Sigmoid colon (tissue), 4 donors: ENCODE results near the gene MRAS.

Experiments used
- EP300 ChIP-seq, 4 donors: sonication (generic); formaldehyde crosslinking; IDR thresholded peaks; one replicate each; pipeline ENCODE4 v1.6.1; 2017; ENCODE audit warnings: antibody characterized with exemption in 4 of 4
- POLR2AphosphoS5 ChIP-seq, 4 donors: sonication (generic); formaldehyde crosslinking; IDR thresholded peaks; one replicate each; pipeline ENCODE4 v1.6.1; 2017; ENCODE audit warnings: antibody characterized with exemption in 4 of 4
- TF ChIP-seq, protein P1 (sequence below), 4 experiments: fragments of 450-650 bp in 3 of 4; fragments of 200-600 bp in 1 of 4; IDR thresholded peaks; one replicate each; pipeline ENCODE4 v1.5.1; 2016 to 2019; ENCODE audit warnings: antibody characterized with exemption in 4 of 4, mild to moderate bottlenecking in 3 of 4, moderate library complexity in 2 of 4

- TF ChIP-seq, protein P1, sequence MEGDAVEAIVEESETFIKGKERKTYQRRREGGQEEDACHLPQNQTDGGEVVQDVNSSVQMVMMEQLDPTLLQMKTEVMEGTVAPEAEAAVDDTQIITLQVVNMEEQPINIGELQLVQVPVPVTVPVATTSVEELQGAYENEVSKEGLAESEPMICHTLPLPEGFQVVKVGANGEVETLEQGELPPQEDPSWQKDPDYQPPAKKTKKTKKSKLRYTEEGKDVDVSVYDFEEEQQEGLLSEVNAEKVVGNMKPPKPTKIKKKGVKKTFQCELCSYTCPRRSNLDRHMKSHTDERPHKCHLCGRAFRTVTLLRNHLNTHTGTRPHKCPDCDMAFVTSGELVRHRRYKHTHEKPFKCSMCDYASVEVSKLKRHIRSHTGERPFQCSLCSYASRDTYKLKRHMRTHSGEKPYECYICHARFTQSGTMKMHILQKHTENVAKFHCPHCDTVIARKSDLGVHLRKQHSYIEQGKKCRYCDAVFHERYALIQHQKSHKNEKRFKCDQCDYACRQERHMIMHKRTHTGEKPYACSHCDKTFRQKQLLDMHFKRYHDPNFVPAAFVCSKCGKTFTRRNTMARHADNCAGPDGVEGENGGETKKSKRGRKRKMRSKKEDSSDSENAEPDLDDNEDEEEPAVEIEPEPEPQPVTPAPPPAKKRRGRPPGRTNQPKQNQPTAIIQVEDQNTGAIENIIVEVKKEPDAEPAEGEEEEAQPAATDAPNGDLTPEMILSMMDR (IDR thresholded peaks at IDR 0.05), result no peak
- no peak for TF ChIP-seq EP300 (IDR thresholded peaks at IDR 0.05)
- TF ChIP-seq POLR2AphosphoS5 (IDR thresholded peaks at IDR 0.05), result no peak
These were observed 11.8 kb downstream of the MRAS start for GRCh38 chr3:138359919-138360868.
